Measurements from ENCODE around the gene CHST4. TPM values are rescaled to one million over a fixed set of nuclear protein-coding genes. Genes with fewer than 3 reads are reported as not detected.
A peak's percentile ranks its signal among the peaks of the same experiment; 100 is the strongest.

CHST4 gene
- total RNA-seq, 3 donors from 2014 or later = not detected

DNA sequence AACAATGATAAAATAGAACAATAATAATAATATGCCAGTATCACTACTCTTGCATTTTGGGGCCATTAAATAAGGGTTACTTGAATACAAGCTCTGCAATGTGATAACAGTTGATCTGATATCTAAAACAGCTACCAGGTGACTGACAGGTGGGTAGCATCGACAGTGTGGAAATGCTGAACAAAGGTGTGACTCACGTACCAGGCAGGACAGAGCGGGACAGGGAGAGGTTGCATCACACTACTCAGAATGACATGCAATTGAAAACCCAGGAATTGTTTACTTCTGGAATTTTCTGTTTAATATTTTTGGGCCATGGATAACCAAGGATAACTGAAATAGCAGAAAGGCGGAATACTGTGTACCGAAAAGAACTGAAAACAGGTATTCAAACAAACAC, 21.3 kb upstream of the CHST4 start:
- Histone ChIP-seq H3K4me3 (no peak overlapping the region), H3K9me3 (no peaks in the 10 kb centered on the region), H3K36me3 (ENCODE audit: low read depth) (no peaks in the 10 kb centered on the region), H3K4me1 (ENCODE audit: low read depth) (no peaks in the 10 kb centered on the region)
- DNase-seq (no peak), ATAC-seq (no peak)
- TF ChIP-seq, protein P1, sequence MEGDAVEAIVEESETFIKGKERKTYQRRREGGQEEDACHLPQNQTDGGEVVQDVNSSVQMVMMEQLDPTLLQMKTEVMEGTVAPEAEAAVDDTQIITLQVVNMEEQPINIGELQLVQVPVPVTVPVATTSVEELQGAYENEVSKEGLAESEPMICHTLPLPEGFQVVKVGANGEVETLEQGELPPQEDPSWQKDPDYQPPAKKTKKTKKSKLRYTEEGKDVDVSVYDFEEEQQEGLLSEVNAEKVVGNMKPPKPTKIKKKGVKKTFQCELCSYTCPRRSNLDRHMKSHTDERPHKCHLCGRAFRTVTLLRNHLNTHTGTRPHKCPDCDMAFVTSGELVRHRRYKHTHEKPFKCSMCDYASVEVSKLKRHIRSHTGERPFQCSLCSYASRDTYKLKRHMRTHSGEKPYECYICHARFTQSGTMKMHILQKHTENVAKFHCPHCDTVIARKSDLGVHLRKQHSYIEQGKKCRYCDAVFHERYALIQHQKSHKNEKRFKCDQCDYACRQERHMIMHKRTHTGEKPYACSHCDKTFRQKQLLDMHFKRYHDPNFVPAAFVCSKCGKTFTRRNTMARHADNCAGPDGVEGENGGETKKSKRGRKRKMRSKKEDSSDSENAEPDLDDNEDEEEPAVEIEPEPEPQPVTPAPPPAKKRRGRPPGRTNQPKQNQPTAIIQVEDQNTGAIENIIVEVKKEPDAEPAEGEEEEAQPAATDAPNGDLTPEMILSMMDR (IDR thresholded peaks at IDR 0.05) = no peak
- intact Hi-C loops (cut with DNase I, micrococcal nuclease) = loop anchor here in 1 of 2 donors (5.0 kb wide), 1 partner anchor 93 kb away; no protein-coding TSS in a partner anchor

DNA sequence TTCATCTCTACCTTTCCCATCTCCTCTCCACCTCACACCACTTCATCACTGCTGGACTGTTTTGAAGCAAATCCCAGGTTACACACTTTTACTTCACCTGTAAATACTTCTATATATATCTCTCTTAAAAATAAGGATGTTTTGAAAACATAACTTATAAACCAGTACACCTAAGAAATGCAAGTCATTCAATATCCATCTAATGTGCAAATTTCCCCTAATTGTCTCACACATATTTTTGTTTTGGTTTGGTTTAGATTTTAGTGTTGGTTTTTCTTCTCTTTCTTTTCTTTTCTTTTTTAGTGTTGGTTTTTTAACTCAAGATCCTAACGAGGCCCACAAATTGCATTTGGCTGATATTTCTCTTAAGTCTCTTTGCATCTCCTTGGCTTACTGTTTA, 19.2 kb upstream of the CHST4 start:
- H3K9me3 ChIP-seq = no peaks in the 10 kb centered on the region
- DNase-seq (no peak), ATAC-seq (no peak)
- no peaks in the 10 kb centered on the region for H3K4me1 ChIP-seq (ENCODE audit: low read depth)
- no peaks in the 10 kb centered on the region for H3K36me3 ChIP-seq (ENCODE audit: low read depth)
- intact Hi-C loops (cut with DNase I, micrococcal nuclease) = no loop called here
- TF ChIP-seq, protein P1 (IDR thresholded peaks at IDR 0.05) = no peak
- H3K4me3 ChIP-seq = no peak overlapping the region

DNA sequence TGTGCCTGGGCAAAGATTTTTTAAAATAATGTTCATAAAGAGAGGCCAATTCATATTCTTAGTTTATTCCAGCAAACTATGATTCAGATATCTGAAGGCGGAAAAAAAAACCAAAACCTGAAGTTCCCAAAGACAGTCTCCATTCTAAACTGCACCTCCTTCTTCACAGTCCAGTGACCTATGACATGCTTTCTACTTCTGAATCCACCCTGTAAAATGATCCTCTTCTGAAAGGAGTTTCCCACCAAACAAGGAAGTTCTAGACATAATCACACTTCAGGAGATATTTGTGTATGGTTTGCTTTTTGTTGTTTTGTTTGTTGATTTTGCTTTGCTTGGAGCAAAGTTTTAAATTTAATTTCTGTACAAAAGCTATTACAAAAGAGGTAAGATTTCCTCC, 12.9 kb upstream of the CHST4 start:
- DNase-seq (no peak), ATAC-seq (peak; percentile 53)
- TF ChIP-seq, protein P1 (IDR thresholded peaks at IDR 0.05) = no peak
- Histone ChIP-seq H3K9me3 (no peaks in the 10 kb centered on the region), H3K36me3 (ENCODE audit: low read depth) (no peaks in the 10 kb centered on the region), H3K4me3 (no peak overlapping the region), H3K4me1 (ENCODE audit: low read depth) (peaks cover 4% of the 10 kb centered on the region)
- intact Hi-C loops (cut with DNase I, micrococcal nuclease) = no loop called here

DNA sequence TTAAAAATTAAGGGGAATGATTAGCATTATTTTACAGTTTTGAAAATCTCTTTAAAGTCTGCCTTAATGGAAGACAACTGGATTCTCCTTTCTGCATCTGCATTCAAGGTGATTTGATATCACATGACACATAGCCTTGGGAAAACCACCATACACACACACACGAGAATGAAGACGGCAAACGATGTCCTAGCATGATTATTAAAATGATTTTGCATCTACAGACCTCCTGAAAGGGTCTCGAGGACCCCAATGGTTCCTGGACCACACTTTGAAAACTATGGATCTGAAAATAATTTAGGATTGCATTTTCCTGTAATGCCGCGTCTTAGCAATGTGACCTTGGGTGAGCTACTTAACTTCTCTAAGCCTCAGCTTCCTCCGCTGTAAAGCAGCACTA, 11.8 kb upstream of the CHST4 start:
- no peak for DNase-seq
- H3K4me1 ChIP-seq (ENCODE audit: low read depth) = peaks cover 4% of the 10 kb centered on the region
- no peak for ATAC-seq
- H3K9me3 ChIP-seq = no peaks in the 10 kb centered on the region
- intact Hi-C loops (cut with DNase I, micrococcal nuclease) = no loop called here
- H3K36me3 ChIP-seq (ENCODE audit: low read depth) = no peaks in the 10 kb centered on the region
- no peak overlapping the region for H3K4me3 ChIP-seq
- TF ChIP-seq, protein P1 (IDR thresholded peaks at IDR 0.05) = no peak

DNA sequence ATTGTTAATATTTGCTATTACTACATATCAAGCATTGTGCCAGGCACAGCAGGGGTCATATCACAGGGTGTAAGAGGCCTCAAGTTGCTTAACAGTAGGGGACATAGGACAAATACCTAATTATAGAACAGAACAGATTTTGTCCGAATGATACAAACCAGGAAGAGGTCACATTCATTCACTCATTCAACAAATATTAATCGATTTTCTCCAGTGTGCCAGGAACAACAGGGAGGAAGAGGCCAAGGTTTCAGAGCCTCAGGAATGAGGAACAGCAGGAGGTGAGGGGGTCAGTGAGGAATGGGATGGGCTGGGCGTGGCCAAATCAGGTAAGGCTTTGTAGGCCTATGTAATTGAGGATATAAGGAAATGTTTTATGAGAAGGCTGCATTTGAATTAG, 11.2 kb upstream of the CHST4 start:
- TF ChIP-seq, protein P1 (IDR thresholded peaks at IDR 0.05) = no peak
- peak; percentile 21 to 61 (median 60) for DNase-seq
- ATAC-seq = peak; percentile 74
- H3K36me3 ChIP-seq (ENCODE audit: low read depth) = no peaks in the 10 kb centered on the region
- no peak overlapping the region for H3K4me3 ChIP-seq
- peaks cover 4% of the 10 kb centered on the region for H3K4me1 ChIP-seq (ENCODE audit: low read depth)
- intact Hi-C loops (cut with DNase I, micrococcal nuclease) = no loop called here
- H3K9me3 ChIP-seq = no peaks in the 10 kb centered on the region

DNA sequence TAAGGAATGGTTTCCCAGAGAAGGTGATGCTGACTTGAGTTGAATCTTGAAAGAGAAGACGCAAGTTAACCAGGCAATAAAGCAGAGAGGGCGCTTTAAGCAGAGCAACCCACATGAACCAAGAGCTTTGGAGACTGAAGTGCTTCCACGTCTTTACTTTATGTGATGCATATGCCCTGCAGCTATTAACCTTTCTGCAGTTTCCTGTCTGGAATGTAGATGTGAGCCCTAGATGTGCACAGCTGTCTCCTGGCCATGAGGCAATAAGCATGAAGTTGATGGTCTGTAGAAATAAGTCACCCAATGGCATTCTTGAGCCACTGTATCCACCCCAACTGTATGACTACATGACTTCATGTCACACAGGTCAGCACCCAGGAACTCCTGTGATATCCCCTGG, 5.7 kb upstream of the CHST4 start:
- no peaks in the 10 kb centered on the region for H3K36me3 ChIP-seq (ENCODE audit: low read depth)
- no peaks in the 10 kb centered on the region for H3K9me3 ChIP-seq
- TF ChIP-seq, protein P1 (IDR thresholded peaks at IDR 0.05) = no peak
- intact Hi-C loops (cut with DNase I, micrococcal nuclease) = no loop called here
- ATAC-seq (no peak), DNase-seq (no peak)
- H3K4me1 ChIP-seq (ENCODE audit: low read depth) = no peaks in the 10 kb centered on the region
- no peak overlapping the region for H3K4me3 ChIP-seq

Data from mucosa of descending colon (tissue), 3 donors.